Keratinocyte (primary cell): ENCODE measurements around the gene JADE2.

Experiments used
- CTCF ChIP-seq, 3 experiments: IDR thresholded peaks in 1 of 3; conservative IDR thresholded peaks in 1 of 3; optimal IDR thresholded peaks in 1 of 3; 2 replicates in 2 of 3; 3 replicates in 1 of 3; pipeline versions ENCODE3 to v1.5.1; 2011; ENCODE audit warnings: low read length in 3 of 3, mild to moderate bottlenecking in 3 of 3, moderate library complexity in 2 of 3, control low read depth in 1 of 3, inconsistent platforms in 1 of 3; ENCODE audit not compliant: insufficient read depth in 2 of 3; ENCODE audit errors: extremely low read depth in 1 of 3
- EZH2 ChIP-seq: IDR thresholded peaks from one replicate; pipeline ENCODE4 v1.6.1; 2012; ENCODE audit warnings: inconsistent platforms, mild to moderate bottlenecking, low read length, moderate library complexity

DNA sequence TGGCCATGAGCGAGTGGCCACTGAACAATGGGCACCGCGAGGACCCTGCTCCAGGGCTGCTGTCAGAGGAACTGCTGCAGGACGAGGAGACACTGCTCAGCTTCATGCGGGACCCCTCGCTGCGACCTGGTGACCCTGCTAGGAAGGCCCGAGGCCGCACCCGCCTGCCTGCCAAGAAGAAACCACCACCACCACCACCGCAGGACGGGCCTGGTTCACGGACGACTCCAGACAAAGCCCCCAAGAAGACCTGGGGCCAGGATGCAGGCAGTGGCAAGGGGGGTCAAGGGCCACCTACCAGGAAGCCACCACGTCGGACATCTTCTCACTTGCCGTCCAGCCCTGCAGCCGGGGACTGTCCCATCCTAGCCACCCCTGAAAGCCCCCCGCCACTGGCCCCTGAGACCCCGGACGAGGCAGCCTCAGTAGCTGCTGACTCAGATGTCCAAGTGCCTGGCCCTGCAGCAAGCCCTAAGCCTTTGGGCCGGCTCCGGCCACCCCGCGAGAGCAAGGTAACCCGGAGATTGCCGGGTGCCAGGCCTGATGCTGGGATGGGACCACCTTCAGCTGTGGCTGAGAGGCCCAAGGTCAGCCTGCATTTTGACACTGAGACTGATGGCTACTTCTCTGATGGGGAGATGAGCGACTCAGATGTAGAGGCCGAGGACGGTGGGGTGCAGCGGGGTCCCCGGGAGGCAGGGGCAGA, 53.3 kb downstream of the JADE2 start:
- no peak for TF ChIP-seq CTCF (optimal IDR thresholded peaks at IDR 0.05 in 1 of 3, IDR thresholded peaks at IDR 0.05 in 1 of 3, conservative IDR thresholded peaks at IDR 0.05 in 1 of 3; ENCODE audit: extremely low read depth in 1 of 3, insufficient read depth in 2 of 3, low read length in 3 of 3)
- TF ChIP-seq EZH2: no peak
